LNCAP (cell line): ENCODE data around the gene FAM219A.

Experiments
- TF ChIP-seq, protein P1 (sequence below): fragments of 450-650 bp; IDR thresholded peaks from 2 replicates; pipeline ENCODE4 v1.5.1; 2017; ENCODE audit warnings: mild to moderate bottlenecking

The FAM219A gene

DNA sequence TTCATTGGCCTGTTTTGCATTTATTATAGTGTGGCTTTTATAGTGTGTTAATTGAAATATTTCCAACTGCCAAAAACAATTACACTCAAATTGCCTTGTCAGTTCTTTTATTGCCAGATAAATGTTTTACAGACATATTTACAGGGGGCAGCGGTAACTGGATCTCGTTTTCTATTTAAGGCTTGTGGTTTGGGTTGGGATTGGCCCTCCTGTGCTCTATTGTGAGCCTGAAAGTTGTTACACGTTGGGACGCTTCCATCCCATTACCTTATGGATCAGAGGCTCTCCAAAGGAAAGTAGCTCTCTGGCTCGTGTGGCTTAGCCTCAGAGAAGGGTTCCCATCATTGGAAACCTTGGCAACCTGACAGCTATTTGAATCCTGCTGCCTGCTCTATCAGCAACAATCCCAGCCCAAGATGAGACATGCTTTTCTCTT lies 21.1 kb upstream of the FAM219A start:
- TF ChIP-seq, protein P1, sequence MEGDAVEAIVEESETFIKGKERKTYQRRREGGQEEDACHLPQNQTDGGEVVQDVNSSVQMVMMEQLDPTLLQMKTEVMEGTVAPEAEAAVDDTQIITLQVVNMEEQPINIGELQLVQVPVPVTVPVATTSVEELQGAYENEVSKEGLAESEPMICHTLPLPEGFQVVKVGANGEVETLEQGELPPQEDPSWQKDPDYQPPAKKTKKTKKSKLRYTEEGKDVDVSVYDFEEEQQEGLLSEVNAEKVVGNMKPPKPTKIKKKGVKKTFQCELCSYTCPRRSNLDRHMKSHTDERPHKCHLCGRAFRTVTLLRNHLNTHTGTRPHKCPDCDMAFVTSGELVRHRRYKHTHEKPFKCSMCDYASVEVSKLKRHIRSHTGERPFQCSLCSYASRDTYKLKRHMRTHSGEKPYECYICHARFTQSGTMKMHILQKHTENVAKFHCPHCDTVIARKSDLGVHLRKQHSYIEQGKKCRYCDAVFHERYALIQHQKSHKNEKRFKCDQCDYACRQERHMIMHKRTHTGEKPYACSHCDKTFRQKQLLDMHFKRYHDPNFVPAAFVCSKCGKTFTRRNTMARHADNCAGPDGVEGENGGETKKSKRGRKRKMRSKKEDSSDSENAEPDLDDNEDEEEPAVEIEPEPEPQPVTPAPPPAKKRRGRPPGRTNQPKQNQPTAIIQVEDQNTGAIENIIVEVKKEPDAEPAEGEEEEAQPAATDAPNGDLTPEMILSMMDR, result no peak

DNA sequence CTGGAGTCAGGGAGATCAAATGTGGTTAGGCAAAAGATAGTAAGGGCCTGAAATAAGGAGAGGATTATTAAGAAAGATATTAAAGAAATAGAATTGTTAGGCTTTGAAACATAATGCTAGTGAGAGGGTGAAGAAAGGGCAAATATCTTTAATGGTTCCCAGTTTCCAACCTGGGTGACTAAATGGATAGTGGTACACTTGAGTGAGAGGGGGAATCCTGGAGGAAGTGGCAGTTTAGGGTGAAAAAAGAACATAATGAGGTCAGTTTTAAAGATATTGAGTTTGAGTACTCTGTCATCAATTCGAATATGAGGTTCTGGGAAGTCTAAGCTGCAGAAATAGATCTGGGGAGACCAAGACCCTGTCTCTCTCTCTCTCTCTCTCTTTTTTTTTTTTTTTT lies 19.2 kb upstream of the FAM219A start:
- TF ChIP-seq, protein P1, result no peak

DNA sequence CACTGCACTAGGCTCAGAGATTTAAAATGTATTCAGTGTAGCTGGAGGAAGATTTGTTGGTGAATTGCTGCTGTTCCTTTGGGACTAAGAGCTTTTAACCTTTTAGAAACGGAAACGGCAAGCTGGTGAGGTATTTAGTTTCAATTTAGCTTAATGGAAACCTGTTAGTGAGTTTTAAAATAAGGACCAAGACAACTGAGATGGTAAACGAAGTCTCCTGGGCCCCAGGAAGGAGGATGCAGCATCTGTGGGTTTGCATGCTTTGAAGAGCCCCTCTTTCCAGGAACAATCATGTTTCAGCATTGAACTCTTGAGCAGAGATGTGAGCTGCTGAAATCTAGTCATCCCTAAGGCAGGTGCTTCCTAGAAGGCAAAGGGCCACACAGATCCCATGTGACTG lies 16.7 kb upstream of the FAM219A start:
- TF ChIP-seq, protein P1, result no peak

DNA sequence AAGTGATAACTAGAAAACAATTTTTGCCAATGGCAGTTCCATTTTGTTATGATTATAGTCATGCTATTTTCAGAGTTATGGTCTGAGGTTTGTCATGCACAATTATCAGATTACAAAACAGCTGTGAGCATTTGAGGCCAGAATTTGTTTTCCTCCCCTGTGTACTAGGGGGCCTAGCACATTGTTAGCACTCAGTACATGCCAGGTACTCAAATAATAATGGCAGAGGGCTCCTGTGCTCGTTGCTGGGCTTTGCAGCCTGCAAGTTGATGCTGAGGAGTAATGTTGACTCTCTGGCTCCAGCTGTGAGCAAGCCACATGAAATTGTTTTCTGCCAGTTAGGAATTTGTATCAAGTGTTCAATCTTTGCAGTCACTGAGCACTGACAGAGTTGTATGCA lies 7.1 kb upstream of the FAM219A start:
- TF ChIP-seq, protein P1, result no peak

DNA sequence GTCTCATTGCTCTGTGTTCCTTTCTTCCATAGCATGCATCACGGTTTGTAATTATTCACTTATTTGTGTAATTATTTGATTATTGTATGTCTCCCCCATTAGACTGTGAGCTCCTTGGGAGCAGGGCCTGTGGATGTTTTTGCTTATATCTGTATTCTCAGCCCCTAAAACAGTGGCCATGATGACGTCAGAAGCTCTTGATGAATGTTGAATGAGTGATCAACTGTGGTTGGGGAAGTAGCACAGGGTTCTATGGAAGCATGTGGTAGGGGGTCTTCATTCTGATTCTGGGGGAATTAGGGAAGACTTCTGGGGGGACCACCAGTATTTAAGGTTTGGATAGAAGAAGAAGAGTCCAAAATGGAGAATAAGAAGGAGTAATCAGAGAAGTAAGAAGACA lies 6.2 kb upstream of the FAM219A start:
- TF ChIP-seq, protein P1, result no peak

DNA sequence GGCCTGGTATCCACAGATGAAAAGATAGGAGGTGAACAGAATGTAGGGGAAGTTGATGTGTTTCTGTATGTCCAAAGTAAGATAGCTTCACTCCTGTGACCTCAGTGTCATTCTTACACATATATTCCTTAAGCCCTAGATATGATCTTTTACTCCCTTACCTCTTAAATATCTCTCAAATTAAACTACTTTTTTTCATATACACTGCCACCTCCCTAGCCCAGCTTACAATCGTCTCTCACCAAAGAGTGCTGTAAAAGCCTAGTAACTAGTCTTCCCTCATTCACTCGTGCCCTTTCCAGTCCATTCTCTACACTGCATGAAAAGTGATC lies 5.5 kb upstream of the FAM219A start:
- TF ChIP-seq, protein P1, result no peak

DNA sequence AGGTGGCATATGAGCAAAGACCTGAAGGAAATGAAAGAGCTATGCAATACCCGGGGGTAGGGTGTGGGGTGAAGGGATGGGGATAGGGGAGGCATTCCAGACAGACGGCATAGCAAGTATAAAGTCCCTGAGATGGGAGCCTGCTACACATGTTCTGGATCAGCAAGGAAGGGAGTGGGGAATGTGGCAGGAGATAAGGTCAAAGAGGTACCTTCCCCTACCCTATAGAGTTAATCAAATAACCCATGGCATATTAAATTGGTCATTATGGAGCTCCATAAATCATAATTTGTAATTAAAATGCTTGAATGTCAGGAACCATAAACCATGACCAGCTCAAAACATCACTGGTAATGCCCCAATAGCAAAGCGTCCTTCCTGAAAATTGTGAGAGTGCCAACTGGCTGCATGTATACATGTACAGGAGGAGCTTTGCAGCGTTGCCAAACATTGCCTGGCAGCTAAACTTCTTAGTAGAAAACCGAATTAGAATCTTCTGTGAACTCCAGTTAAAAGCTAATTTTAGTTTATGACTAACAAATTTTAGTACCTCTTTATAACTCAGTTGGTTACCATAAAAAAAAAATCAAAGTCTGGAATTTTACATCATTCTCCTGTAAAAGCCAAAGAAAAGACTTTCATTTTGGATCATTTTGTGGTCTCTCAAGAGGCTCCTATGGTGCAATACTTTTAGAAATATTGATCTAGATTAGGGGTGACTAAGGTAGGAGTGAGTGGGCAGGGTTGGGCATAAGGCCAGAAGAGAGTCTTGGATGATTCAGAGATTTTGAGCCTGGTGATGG lies 4.9 kb upstream of the FAM219A start:
- TF ChIP-seq, protein P1, result no peak

- TF ChIP-seq, protein P1, result no peak
Measured at GRCh38 chr9:34459941-34460340, 1.6 kb upstream of the FAM219A start.
